ENCODE results near the gene MEGF11. TPM values are rescaled to one million over a fixed set of nuclear protein-coding genes. Genes with fewer than 3 reads are reported as not detected.

MEGF11 gene
- total RNA-seq, 4 donors from 2014 or later, result not detected

DNA sequence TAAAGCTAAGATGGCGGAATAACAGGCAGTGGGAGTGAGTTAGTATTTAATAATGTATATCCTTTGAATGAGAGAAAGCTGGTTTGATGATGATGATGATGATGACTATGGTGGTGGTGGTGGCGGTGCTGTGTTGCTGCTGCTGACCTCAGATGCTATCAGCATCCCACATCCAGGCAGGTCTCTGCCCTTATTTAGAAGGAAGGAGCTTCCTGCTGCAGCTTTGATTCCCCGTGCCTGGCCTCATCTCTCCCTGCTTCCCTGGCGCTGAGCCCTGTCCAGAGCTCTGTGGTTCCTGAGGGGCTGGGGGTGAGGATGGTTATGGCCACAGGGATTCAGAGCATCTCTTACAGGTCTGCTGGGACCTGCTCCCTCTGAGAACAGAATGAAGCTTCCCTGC lies 311.1 kb downstream of the MEGF11 start:
- no peaks in the 10 kb centered on the region for H3K36me3 ChIP-seq
- WGBS, 2 donors, result 78 to 90% methylated on average over 2 to 3 of the region's 4 CpGs
- no peak overlapping the region for H3K4me3 ChIP-seq
- intact Hi-C loops (cut with DNase I), result no loop called here
- no peaks in the 10 kb centered on the region for H3K27me3 ChIP-seq
- no peak for TF ChIP-seq CTCF (IDR thresholded peaks at IDR 0.05)
- no peak for TF ChIP-seq POLR2A (IDR thresholded peaks at IDR 0.05)
- no peaks in the 10 kb centered on the region for H3K9me3 ChIP-seq
- no peak overlapping the region for H3K27ac ChIP-seq
- no peak for DNase-seq
- H3K4me1 ChIP-seq, result no peaks in the 10 kb centered on the region

- Histone ChIP-seq H3K27me3 (no peaks in the 10 kb centered on the region), H3K27ac (no peak overlapping the region), H3K4me1 (no peaks in the 10 kb centered on the region), H3K4me3 (no peak overlapping the region), H3K9me3 (no peaks in the 10 kb centered on the region), H3K36me3 (no peaks in the 10 kb centered on the region)
- intact Hi-C loops (cut with DNase I), result no loop called here
- no peak for DNase-seq
- no peak for TF ChIP-seq POLR2A (IDR thresholded peaks at IDR 0.05)
- TF ChIP-seq CTCF (IDR thresholded peaks at IDR 0.05), result no peak
Measured at GRCh38 chr15:65940618-65940909, 313.0 kb downstream of the MEGF11 start.

DNA sequence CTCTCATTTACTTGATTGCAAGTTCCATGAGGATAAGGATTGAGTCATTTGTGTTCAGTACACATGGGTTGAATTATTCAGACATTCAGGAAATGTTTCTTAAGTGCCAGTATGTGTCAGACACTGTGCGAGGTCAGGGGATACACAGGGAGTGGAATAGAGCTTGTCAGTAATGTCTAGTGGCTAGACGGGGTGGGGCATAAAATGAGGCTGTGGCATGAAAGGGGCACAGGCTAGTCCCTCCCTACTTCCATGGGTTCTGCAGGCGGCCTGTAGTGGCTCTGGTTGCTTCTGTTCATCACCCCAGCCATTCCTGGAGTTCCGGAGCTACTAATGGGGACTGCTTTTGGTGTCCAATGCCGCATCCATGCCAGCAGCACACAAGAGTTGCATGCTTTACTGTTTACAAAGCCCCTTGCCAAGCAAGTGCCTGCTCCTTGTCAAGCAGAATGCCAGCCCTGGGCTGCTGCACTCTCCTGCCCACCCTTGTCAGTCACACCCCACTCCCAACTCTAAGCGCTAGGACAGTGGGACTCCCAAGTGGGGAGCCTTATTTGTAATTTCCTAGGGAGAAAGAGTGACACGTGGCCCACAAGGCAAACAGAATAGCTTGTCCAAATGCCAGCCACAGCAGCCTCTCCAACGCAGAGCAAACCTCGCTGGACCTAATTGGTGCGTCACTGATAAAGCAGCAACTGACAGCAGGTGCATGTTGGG lies 313.5 kb downstream of the MEGF11 start:
- intact Hi-C loops (cut with DNase I), result no loop called here
- DNase-seq, result no peak
- no peaks in the 10 kb centered on the region for H3K27me3 ChIP-seq
- no peaks in the 10 kb centered on the region for H3K36me3 ChIP-seq
- 63 to 72% methylated on average over 4 to 10 of the region's 10 CpGs for WGBS, 2 donors
- TF ChIP-seq POLR2A (IDR thresholded peaks at IDR 0.05) (no peak), CTCF (IDR thresholded peaks at IDR 0.05) (no peak)
- H3K27ac ChIP-seq, result no peak overlapping the region
- no peak overlapping the region for H3K4me3 ChIP-seq
- no peaks in the 10 kb centered on the region for H3K9me3 ChIP-seq
- H3K4me1 ChIP-seq, result no peaks in the 10 kb centered on the region

DNA sequence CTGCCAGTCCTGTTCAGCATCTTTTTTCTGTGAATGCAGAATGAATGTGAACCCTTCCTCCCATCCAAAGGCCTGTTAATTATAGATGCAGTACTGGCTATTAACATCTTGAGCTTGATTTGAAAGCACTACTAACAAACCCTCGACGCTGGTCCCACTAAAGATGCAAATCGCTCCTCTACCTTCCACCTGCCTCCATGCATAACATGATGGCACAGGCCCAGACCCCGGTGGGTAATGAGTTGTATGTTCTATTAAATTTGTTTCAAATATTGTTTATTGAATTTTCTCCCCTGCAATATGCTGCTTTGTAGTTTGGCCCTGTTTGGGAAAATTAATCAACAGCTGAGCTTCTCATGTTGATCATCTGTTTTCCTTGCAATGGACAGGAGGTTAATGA lies 314.9 kb downstream of the MEGF11 start:
- 77 to 90% methylated on average over 4 of the region's 4 CpGs for WGBS, 2 donors
- Histone ChIP-seq H3K4me3 (no peak overlapping the region), H3K27me3 (no peaks in the 10 kb centered on the region), H3K36me3 (no peaks in the 10 kb centered on the region), H3K9me3 (no peaks in the 10 kb centered on the region), H3K27ac (no peak overlapping the region), H3K4me1 (no peaks in the 10 kb centered on the region)
- TF ChIP-seq CTCF (IDR thresholded peaks at IDR 0.05) (no peak), POLR2A (IDR thresholded peaks at IDR 0.05) (no peak)
- intact Hi-C loops (cut with DNase I), result no loop called here
- DNase-seq, result no peak

DNA sequence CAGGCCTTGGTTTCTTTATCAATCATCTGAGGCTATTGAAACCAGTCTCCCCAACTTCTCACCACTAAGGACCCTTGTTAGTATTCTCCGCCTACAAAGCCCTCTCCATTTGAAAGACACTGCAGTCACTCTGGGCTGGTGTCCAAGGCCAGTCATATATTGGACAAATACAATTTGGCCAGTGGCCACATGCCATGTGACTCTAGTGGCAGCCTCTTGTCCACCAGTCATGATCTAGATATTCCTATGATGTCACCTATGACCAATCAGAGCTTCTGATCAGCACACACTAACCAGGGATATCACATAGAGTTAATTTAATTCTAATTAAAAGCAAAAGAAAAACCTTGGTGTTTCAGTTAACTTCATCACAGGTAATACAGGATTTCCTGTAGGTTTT lies 316.1 kb downstream of the MEGF11 start:
- no peak for TF ChIP-seq CTCF (IDR thresholded peaks at IDR 0.05)
- no peak for TF ChIP-seq POLR2A (IDR thresholded peaks at IDR 0.05)
- WGBS, 2 donors, result 100% methylated on average over 1 of the region's 1 CpG
- intact Hi-C loops (cut with DNase I), result no loop called here
- DNase-seq, result no peak
- H3K27ac ChIP-seq, result no peak overlapping the region
- no peaks in the 10 kb centered on the region for H3K36me3 ChIP-seq
- no peaks in the 10 kb centered on the region for H3K27me3 ChIP-seq
- H3K4me3 ChIP-seq, result no peak overlapping the region
- no peaks in the 10 kb centered on the region for H3K4me1 ChIP-seq
- H3K9me3 ChIP-seq, result no peaks in the 10 kb centered on the region
